Measurements from ENCODE around the gene CXCL6.

Gene CXCL6

DNA sequence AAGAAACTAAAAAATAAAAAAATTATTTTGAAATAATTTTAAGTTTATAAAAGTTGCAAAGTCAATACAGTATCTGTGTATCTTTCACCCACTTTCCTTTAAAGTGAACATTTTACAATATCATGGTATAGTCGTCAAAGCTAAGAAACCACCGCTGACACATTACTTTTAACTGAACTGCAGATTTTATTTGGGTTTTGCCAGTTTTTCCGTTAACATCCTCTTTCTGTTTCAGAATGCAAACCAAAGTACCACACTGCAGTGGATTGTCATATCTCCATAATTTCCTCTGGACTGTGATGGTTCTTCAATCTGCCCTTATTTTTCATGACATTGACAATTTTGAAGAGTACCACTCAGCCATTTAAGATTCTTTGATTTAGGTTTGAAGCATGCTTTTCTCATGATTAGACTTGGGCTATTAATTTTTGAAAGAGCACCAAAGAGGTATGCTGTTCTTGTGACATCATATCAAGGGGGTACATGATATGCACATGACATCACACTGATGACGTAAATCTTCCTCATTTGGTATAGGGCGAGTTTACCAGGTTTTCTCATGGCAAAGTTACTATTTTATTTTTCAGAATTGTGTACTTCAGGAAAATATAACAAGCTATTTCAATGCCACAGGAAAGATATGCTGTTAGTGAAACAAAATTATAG, 29.1 kb downstream of the CXCL6 start:
- intact Hi-C loops (cut with DNase I) = no loop called here
- DNase-seq = no peak

DNA sequence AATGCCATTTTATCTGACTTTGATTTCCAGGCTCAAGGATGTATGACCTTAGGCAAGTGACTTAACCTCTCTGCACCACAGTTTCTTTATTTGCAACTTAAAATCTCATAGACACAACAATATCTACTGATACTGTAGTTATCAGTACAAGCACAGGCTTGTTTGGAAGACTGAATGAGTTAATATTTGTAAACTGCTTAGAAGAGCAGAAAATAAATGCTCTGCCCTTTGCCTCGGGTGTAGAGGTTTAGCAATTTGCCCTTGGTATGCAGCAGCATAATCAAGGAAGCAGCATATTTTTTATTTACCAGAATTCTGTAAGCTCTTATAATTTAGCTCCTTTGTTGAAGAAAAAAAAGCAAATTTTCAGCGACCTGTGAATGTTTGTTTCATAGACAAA, 29.8 kb downstream of the CXCL6 start:
- intact Hi-C loops (cut with DNase I) = no loop called here
- DNase-seq = no peak

DNA sequence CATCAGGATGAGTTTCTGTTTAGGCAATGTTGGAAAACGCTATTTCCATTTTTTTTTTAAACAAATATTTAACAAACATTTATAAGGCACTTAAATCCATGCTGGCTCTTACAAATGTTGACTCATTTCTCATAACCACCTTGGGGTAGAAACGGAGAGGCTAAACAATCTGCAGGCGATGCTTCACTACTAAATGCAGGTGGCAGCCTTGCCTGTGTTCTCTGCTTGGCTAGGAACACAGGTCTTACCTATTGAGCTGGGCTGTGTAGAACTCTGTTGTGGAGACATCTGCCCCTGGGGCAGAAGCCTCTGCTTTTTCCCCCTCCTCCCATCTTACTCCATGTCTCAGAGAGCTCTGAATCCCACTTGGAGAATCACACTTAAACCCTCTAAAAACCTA, 31.3 kb downstream of the CXCL6 start:
- intact Hi-C loops (cut with DNase I) = no loop called here
- DNase-seq = no peak

DNA sequence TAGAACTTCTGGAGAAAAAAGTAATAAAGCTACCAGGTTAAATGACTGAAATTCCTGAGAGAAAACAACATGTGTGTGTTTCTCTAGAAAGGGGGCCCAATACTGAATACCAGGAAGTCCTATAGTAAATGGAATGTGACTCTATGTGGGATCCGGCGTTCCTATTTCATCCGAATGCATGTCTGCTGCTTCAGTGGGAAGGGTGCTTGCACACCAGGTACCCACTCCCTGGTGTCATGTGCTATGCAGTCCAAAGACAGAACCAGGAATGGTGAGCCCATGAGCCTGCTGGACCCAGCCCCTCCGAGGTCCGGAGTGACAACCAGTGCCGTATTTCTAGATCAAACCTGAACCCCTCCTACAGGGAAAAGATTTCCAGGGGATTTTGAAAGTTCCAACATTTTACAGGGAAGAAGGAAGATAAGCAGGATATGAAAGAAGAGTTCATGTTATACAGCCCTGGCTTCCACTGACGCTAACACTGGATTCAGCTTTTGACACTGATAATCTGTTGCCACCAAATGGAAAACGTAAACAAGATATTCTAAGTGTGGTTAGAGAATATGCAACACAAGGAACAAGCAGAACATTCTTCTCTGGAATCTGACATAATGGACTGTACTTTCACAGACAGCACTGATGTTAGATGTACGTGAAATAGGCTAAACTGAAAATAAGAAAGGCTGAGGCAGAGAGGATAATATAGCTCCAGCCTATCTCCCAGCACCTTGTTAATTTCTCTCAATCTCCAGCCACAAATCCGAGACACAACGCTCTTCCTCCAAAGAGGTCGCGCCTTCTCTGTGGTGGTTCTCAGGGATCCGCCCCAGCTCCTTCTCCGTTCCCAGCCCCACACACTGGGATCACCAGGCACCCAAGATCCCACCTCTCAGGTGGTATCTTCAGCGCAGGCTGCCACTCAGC, 32.0 kb downstream of the CXCL6 start:
- intact Hi-C loops (cut with DNase I) = no loop called here
- peak in 2 of 10 donors; percentile 40 to 61 for DNase-seq

DNA sequence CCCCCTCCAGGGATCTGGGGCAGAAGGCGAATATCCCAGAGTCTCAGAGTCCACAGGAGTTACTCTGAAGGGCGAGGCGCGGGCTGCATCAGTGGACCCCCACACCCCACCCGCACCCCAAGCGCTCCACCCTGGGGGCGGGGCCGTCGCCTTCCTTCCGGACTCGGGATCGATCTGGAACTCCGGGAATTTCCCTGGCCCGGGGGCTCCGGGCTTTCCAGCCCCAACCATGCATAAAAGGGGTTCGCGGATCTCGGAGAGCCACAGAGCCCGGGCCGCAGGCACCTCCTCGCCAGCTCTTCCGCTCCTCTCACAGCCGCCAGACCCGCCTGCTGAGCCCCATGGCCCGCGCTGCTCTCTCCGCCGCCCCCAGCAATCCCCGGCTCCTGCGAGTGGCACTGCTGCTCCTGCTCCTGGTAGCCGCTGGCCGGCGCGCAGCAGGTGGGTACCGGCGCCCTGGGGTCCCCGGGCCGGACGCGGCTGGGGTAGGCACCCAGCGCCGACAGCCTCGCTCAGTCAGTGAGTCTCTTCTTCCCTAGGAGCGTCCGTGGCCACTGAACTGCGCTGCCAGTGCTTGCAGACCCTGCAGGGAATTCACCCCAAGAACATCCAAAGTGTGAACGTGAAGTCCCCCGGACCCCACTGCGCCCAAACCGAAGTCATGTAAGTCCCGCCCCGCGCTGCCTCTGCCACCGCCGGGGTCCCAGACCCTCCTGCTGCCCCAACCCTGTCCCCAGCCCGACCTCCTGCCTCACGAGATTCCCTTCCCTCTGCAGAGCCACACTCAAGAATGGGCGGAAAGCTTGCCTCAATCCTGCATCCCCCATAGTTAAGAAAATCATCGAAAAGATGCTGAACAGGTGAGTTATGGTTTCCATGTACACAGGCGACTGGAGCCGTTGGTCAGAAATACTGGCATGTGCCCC, 32.9 kb downstream of the CXCL6 start, which contains the start of gene CXCL1:
CXCL1 (plus strand) TSS at position 264 of the 926 bp plus-strand sequence; CDS start at position 342, 78 bp downstream.
- intact Hi-C loops (cut with DNase I) = no loop called here
- DNase-seq = peak in 3 of 10 donors; percentile 70 to 84 (median 80)

DNA sequence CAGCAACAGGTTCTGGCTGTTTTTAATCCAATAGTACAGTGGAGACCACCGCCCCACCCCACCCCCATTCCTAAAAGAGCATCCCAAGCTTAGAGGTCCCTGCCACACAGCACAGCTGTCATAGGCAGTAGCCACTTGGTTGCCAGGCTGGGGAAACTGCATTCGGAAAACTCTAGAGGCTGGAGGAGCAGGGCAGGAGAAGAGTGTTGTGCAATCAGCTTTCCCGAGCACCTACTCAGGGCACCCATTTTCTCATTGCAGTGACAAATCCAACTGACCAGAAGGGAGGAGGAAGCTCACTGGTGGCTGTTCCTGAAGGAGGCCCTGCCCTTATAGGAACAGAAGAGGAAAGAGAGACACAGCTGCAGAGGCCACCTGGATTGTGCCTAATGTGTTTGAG, 33.8 kb downstream of the CXCL6 start:
- peak in 1 of 10 donors; percentile 48 for DNase-seq

DNA sequence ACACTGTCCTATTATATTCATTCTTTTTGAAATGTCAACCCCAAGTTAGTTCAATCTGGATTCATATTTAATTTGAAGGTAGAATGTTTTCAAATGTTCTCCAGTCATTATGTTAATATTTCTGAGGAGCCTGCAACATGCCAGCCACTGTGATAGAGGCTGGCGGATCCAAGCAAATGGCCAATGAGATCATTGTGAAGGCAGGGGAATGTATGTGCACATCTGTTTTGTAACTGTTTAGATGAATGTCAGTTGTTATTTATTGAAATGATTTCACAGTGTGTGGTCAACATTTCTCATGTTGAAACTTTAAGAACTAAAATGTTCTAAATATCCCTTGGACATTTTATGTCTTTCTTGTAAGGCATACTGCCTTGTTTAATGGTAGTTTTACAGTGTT, 34.3 kb downstream of the CXCL6 start:
- intact Hi-C loops (cut with DNase I) = no loop called here
- DNase-seq = no peak

More for the DNA sequence above, 33.8 kb downstream of the CXCL6 start:
- intact Hi-C loops (cut with DNase I) = no loop called here

DNA sequence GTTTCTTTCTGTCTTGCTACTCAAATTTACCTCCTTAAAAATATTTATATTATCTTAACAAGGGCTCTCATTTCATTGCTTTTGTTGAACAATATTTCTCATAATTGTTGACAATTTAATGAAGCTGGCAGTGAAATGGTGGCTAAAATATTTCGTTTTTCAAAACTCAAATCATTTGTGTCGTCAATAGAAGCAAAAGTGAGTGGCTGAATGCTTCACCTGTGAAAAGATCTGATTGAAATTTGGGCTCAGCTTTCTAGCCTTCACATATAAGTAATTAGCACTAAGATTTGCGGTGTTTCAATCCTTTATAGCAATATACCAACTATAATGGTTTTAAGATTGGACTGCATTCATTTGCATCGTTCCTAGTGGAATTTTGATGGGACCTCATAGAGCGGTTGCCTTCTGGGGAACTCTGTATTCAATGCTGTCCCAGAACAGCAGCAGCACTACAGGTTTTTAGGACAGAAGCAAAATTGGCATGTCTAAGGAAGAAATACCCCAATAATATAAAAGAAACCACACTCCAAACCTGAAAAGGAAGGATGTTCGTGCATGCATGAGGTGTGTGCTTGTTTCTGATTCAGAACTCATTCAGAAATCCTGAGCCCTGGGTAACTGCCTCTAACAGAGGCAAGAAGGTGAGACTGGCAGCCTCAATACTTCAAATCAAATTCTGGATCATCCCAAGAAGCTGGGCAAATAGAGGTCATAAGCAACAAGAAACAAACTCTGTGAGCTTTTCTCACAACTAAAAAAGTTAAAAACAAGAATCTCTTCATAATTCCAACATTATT, 35.2 kb downstream of the CXCL6 start:
- no peak for DNase-seq
- intact Hi-C loops (cut with DNase I) = no loop called here

DNA sequence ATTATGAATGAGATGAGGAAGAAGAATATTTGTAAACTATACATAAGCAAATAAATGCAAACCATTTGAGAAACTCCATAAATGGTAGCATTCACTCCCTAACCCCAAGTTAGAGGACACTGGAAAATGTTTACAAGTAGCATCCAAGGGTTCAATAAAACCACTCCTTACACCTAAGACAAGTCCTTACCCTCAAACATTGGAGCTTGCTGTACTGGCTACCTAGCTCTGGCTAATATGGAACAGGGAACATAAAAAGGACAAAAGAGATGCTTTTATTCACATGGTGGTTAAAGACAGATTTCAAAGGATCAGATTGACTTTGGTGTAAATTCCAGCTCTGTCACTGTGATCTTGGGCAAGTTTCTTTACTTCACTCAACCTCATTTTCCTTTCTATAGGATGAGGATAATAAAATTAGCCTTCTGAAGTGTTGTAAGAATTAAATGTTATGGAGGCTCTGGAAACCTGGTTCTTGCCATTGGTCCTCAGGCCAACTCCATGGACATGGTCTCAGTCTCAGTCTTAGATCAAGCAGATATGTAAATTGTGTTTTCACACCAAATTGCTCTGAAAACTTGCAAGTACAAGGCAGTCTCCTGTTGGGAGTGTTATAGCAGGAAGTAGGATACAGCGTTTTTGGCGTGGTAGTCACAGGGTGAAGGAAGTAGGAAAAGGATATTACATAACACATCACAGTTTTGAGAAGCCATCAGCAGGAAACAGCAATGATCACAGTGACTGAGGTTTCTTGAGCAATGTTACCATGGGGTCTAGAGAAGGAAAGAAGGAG, 36.0 kb downstream of the CXCL6 start:
- DNase-seq = no peak
- intact Hi-C loops (cut with DNase I) = no loop called here

DNA sequence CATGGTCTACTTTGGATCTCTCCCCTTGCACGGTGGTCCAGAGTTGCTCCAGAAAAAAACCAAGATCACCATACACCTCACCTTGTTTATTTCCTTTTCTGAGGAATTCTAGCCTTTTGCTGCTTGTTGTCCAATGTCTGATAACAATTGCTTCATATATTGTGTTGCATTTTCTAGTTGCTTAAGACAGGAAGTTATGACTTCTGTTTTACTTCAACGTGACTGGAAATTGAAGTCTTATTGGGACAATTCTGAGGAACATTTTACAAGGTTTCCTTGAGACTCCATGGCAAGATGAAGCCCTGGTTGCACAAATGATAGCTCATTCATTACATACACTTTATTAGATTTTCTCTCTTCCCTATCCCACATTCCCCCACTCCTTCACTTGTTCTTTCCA, 37.9 kb downstream of the CXCL6 start:
- intact Hi-C loops (cut with DNase I) = no loop called here
- DNase-seq = no peak

DNA sequence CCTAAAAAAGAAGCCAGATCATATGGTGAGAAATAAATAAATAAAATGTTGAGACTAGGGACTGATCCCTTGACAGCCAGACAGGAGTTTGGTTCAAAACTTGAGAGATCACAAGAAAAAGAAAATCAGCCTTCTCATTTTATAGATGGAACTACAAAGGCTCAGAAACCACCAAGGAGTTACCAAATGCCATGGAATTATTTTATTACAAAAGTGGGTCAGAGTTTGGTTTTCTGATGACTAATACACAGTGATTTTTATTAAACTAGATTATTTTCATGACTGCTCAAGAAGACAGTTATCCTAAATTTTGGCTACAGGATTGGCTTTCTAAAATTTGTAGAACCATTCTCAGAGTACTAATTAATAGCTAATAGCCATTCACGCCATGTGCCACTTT, 38.9 kb downstream of the CXCL6 start:
- intact Hi-C loops (cut with DNase I) = no loop called here
- no peak for DNase-seq

DNA sequence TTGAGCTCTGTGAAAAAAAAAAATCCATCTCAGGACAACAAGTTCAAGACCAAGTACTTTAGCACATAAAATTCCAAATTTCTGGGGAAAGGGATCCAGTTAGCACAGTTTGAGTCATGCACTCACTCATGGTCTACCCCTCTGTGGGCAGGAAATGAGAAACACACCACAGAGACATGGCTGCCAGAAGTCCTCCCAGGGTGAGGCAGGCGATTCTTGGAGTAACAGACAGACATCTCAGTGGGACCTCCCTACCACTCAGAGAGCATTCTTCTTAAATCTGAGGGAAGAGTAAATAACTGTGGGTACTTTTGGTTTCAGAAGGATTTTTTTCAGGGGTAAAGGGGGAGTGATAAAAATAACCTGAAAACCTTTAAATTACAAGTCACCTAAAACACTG, 46.8 kb downstream of the CXCL6 start:
- no peak for DNase-seq
- intact Hi-C loops (cut with DNase I) = no loop called here

DNA sequence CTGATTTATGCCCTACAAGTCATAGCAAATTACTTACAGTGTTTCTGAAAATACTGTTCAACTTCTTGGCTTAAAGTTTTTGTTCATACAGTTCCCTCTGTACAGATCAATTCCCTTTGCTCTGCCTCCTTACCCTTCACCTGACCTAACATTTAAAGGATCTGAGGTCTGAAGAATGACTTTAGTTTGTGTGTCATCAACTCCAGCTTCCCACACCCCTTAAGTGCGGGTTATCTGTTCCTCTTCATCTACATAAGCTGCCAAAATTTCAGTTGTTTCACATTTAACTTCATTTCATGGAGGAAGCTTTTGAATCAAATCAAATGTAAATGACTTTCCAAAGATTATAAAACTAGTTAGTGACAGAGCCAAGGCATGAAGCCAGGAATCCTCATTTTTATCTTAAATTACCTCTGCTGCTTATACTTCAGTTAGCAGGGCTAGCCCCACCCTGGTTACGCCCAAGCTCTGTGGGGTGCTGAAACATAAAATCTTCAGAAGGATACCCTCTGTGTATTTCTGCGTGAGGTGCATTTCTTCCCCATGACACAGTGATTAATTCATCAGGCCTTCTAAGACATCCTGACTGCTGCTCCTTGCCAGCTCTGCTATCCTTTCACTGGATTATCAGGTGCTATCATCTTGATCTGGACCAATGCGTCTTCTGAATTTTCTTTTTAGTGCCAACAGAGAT, 49.2 kb downstream of the CXCL6 start:
- DNase-seq = no peak

More for the DNA sequence above, 49.2 kb downstream of the CXCL6 start:
- intact Hi-C loops (cut with DNase I) = no loop called here

Measured in posterior cingulate gyrus (tissue), 11 donors.